Psoas muscle (tissue), 8 donors: ENCODE data around the gene ARHGAP22. TPM values are rescaled to one million over a fixed set of nuclear protein-coding genes. Genes with fewer than 3 reads are reported as not detected.

Experiments
- ATAC-seq, 4 donors: fragments of 200-7000 bp; cut with Tn5 transposase; one replicate each; pipeline ENCODE4 v1.9.1; 2020; ENCODE audit warnings: moderate library complexity in 3 of 4, mild to moderate bottlenecking in 2 of 4
- DNase-seq, 2 donors: peaks; one replicate each; pipeline ENCODE4 v3.0.0-alpha.2; 2020
- H3K27ac ChIP-seq: fragments of 200-600 bp; one replicate; pipeline ENCODE4 v1.8.0; 2022
- H3K27me3 ChIP-seq, 3 donors: fragments of 200-600 bp in 1 of 3; one replicate each; pipeline versions ENCODE4 v1.6.1 to v1.8.0; 2013 to 2022; ENCODE audit warnings: low read length in 2 of 3, mild to moderate bottlenecking in 2 of 3, moderate library complexity in 1 of 3; ENCODE audit not compliant: insufficient read depth in 3 of 3
- H3K36me3 ChIP-seq, 2 donors: fragments of 200-600 bp in 1 of 2; one replicate each; pipeline versions ENCODE4 v1.6.1 to v1.8.0; 2013 to 2022; ENCODE audit warnings: low read depth in 1 of 2, mild to moderate bottlenecking in 1 of 2, moderate library complexity in 1 of 2; ENCODE audit not compliant: insufficient read depth in 1 of 2
- H3K4me1 ChIP-seq: fragments of 200-600 bp; one replicate; pipeline ENCODE4 v1.8.0; 2022
- H3K4me3 ChIP-seq: fragments of 200-600 bp; one replicate; pipeline ENCODE4 v1.8.0; 2022; ENCODE audit warnings: mild to moderate bottlenecking
- H3K9me3 ChIP-seq: fragments of 200-600 bp; one replicate; pipeline ENCODE4 v1.8.0; 2022
- WGBS, 3 donors: extraction: QIAGEN DNeasy Blood & Tissue Kit; methylation state at CpG; one replicate each; pipeline versions ENCODE4 v1.1.6 to v1.1.7; 2013; 5-methylcytosine and 5-hydroxymethylcytosine counted together
- intact Hi-C, 2 donors: fragments of 100-400 bp; cut with DNase I; formaldehyde crosslinking; loops; one replicate each; pipeline versions ENCODE4 v1.11.0 to v1.14.2; 2022
- polyA plus RNA-seq, 3 donors: library from polyadenylated mRNA; stranded (reverse); fragments of 200-250 nt; gene quantifications; one replicate each; pipeline ENCODE4 v1.2.3, GENCODE V29; 2013
- total RNA-seq, 4 donors: library from RNA; stranded (reverse); fragmentation: NEBNext Ultra II Directional in 2 of 4; extraction: Animal tissue kit (Norgen Biotek cat#: 25700) in 2 of 4; gene quantifications; one replicate each; pipeline versions ENCODE4 v1.2.1 to v1.2.4, GENCODE V29; 2021 to 2023
- TF ChIP-seq, protein P1 (sequence below): fragments of 200-600 bp; IDR thresholded peaks from one replicate; pipeline ENCODE4 v1.8.0; 2022; ENCODE audit warnings: antibody characterized with exemption
- donor health status: healthy with polysubstance abuse.
- donor health status: DM: no; HTN: no; CAD: no; lungs with moderate emphysema.
- donor health status: Bipolar disorder and iron deficiency.
- donor health status: healthy.
- donor health status: DM: yes; HTN: yes; CAD: no.
- donor health status: DM: no; HTN: no; CAD: no.
- donor health status: DM: no; HTN: no; CAD: no.
- donor health status: DM: yes; HTN: yes; CAD: no.

The ARHGAP22 gene
- total and polyA plus RNA-seq, 7 donors = 0.46 to 2.9 (median 1.6) TPM

DNA sequence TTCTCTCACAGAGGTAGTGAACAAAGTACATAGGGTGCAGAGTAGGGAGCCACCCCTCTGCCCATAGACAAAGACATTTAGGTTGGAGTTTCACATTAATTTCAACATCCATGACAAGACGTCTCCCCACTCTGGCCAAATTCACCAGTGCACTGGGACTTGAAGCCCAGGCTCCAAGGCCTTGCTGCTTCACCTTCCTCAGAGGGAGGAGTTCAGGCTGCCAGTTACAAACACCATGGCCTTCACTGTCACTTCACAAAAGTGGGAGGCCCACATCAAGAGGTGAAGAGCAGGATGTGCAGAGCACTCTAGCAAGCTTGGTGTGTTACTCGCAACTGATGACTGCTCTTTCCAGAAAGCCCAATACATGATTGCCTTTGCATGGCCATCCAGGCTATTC is 15.8 kb upstream of the ARHGAP22 start:
- ATAC-seq (no peak), DNase-seq (no peak)
- Histone ChIP-seq H3K27ac (no peak overlapping the region), H3K4me1 (no peaks in the 10 kb centered on the region), H3K4me3 (no peak overlapping the region), H3K36me3 (no peaks in the 10 kb centered on the region), H3K9me3 (peaks cover 6% of the 10 kb centered on the region), H3K27me3 (no peaks in the 10 kb centered on the region)
- TF ChIP-seq, protein P1, sequence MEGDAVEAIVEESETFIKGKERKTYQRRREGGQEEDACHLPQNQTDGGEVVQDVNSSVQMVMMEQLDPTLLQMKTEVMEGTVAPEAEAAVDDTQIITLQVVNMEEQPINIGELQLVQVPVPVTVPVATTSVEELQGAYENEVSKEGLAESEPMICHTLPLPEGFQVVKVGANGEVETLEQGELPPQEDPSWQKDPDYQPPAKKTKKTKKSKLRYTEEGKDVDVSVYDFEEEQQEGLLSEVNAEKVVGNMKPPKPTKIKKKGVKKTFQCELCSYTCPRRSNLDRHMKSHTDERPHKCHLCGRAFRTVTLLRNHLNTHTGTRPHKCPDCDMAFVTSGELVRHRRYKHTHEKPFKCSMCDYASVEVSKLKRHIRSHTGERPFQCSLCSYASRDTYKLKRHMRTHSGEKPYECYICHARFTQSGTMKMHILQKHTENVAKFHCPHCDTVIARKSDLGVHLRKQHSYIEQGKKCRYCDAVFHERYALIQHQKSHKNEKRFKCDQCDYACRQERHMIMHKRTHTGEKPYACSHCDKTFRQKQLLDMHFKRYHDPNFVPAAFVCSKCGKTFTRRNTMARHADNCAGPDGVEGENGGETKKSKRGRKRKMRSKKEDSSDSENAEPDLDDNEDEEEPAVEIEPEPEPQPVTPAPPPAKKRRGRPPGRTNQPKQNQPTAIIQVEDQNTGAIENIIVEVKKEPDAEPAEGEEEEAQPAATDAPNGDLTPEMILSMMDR = no peak
- intact Hi-C loops = no loop called here
- WGBS, 3 donors = 79 to 94% (median 82%) methylated on average over 2 of the region's 2 CpGs

DNA sequence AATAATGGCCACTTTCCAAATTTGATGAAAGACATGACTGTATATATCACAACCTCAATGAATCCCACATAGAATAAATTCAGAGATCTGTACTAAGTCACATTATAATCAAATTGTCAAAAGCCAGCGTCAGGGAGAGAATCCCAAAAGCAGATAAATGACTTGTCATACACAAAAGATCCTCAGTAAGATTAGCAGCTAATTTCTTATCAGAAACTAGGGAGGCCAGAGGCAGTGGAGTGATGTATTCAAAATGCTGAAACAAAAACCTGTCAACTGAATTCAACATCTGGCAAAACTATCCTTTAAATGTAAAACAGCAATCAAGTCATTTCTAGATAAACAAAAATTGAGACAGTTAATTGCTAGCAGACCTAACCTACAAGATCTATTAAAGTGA is 11.6 kb upstream of the ARHGAP22 start:
- Histone ChIP-seq H3K9me3 (peaks cover 9% of the 10 kb centered on the region), H3K27me3 (peaks cover 0 to 7% (median 0%) of the 10 kb centered on the region in 3 donors), H3K4me3 (no peak overlapping the region), H3K27ac (no peak overlapping the region), H3K4me1 (no peaks in the 10 kb centered on the region), H3K36me3 (no peaks in the 10 kb centered on the region)
- no peak for ATAC-seq
- WGBS, 3 donors = 74 to 82% (median 78%) methylated on average over 1 of the region's 1 CpG
- DNase-seq = no peak
- intact Hi-C loops = no loop called here
- TF ChIP-seq, protein P1 = no peak

DNA sequence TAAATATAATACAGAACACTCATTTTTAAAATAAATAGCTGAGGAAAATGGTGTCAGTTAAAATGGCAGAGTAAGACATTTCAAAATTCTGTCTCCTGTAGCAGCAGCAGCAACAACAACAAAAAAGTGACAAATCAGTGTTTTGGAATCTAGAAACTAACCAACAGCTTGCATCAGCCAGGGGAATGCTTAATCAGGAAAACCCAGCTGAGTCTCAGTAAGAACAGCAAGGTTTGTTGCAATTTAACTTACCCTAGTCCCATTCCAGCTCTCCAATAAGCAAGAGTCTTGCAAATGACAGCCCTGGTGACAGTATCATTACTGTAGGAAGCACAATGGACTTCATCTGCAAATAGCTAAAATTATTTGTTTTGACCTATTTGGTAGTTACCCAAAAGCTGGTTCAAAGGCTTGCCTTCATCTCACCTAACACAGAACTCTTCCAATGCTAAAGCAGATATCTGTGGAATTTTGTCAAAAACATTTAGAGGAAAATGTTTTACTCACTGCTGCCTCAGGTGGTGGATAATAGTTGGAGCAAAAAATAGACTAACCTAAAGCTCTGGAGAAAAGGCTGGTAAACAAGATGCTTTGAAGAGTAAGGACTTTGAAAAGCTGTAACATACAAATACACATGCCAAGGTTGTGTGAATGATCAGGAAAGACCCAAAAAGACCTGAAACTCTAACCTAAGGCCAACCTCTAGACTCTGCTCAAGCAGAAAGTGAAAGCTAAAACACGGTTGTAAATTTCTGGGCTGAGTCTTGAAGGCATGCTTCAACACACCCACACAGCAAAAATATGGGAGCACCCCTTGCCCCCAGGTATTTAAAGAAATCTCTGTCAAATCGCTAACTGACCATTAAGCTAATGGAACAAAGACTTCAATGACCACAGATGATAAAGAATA is 9.9 kb upstream of the ARHGAP22 start:
- TF ChIP-seq, protein P1 = no peak
- H3K36me3 ChIP-seq = no peaks in the 10 kb centered on the region
- peaks cover 0 to 7% (median 0%) of the 10 kb centered on the region in 3 donors for H3K27me3 ChIP-seq
- H3K4me1 ChIP-seq = no peaks in the 10 kb centered on the region
- H3K9me3 ChIP-seq = peaks cover 9% of the 10 kb centered on the region
- no peak overlapping the region for H3K4me3 ChIP-seq
- intact Hi-C loops = no loop called here
- ATAC-seq = no peak
- no peak for DNase-seq
- WGBS, 3 donors = 73 to 78% (median 75%) methylated on average over 2 of the region's 2 CpGs
- no peak overlapping the region for H3K27ac ChIP-seq

DNA sequence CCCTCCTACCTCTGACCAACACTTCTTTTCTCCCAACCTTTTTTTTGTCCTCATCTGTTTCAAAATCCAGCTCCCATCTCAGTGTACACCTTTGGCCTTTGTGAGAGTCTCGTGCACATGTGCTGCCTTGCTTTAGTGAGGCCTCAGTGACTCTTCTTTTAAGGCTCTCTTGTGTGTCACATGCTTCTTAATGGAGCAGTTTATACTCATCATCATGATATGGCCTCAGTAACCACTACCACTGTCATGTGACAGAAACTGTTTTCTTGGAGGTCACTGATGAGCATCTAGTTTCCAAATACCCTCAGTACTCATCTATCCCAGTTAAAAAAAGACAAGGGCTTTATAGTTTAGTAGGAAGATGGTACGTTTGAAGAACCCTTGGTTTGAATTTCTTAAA is 8.1 kb upstream of the ARHGAP22 start:
- intact Hi-C loops = no loop called here
- Histone ChIP-seq H3K27ac (no peak overlapping the region), H3K4me1 (no peaks in the 10 kb centered on the region), H3K9me3 (peaks cover 9% of the 10 kb centered on the region), H3K4me3 (no peak overlapping the region), H3K27me3 (peaks cover 0 to 7% (median 0%) of the 10 kb centered on the region in 3 donors), H3K36me3 (no peaks in the 10 kb centered on the region)
- WGBS, 3 donors = 81 to 92% (median 89%) methylated on average over 2 of the region's 2 CpGs
- no peak for ATAC-seq
- TF ChIP-seq, protein P1 = no peak
- no peak for DNase-seq
